Keratinocyte (primary cell): ENCODE data around the gene THG1L. TPM values are rescaled to one million over a fixed set of nuclear protein-coding genes. Genes with fewer than 3 reads are reported as not detected.

Experiments
- DNase-seq: peaks from one replicate; pipeline ENCODE4 v3.0.0-alpha.2; 2011; ENCODE audit warnings: low read depth, missing footprints, low spot score
- FAIRE-seq: peaks from 2 replicates; lab custom pipeline; 2011; peaks lifted over from hg19 to GRCh38; lab: Jason Lieb, UNC
- H2AFZ ChIP-seq: 2 replicates; pipeline ENCODE4 v1.6.0; 2012; ENCODE audit warnings: low read length, control low read depth, inconsistent platforms; ENCODE audit not compliant: control insufficient read depth
- H3K27ac ChIP-seq: 2 replicates; pipeline ENCODE4 v1.5.1; 2011; ENCODE audit warnings: low read length; ENCODE audit not compliant: control insufficient read depth, insufficient read depth
- H3K27me3 ChIP-seq: 3 replicates; pipeline ENCODE4 v1.6.0; 2011; ENCODE audit warnings: low read length; ENCODE audit not compliant: control insufficient read depth, insufficient read depth; ENCODE audit errors: extremely low read depth
- H3K36me3 ChIP-seq, 2 experiments: 2 replicates in 1 of 2; 3 replicates in 1 of 2; pipeline ENCODE4 v1.5.1; 2011; ENCODE audit warnings: low read length in 2 of 2, mild to moderate bottlenecking in 1 of 2; ENCODE audit not compliant: control insufficient read depth in 2 of 2, insufficient read depth in 2 of 2; ENCODE audit errors: extremely low read depth in 1 of 2
- H3K4me1 ChIP-seq: 3 replicates; pipeline ENCODE4 v1.5.1; 2011; ENCODE audit warnings: low read length; ENCODE audit not compliant: control insufficient read depth, insufficient read depth; ENCODE audit errors: extremely low read depth
- H3K4me2 ChIP-seq: 3 replicates; pipeline ENCODE4 v1.6.0; 2011; ENCODE audit warnings: low read depth, low read length; ENCODE audit not compliant: control insufficient read depth, insufficient read depth; ENCODE audit errors: extremely low read depth
- H3K4me3 ChIP-seq, 3 experiments: fragments of 200-600 bp in 1 of 3; sonication (generic) in 1 of 3; 2 replicates in 2 of 3; 3 replicates in 1 of 3; pipeline ENCODE4 v1.5.1; 2011 to 2016; ENCODE audit warnings: low read length in 3 of 3, mild to moderate bottlenecking in 3 of 3, control low read depth in 2 of 3, inconsistent platforms in 1 of 3, low read depth in 1 of 3, mixed read lengths in 1 of 3, mixed run types in 1 of 3, moderate library complexity in 1 of 3; ENCODE audit not compliant: control insufficient read depth in 2 of 3, insufficient read depth in 2 of 3; ENCODE audit errors: extremely low read depth in 1 of 3
- H3K79me2 ChIP-seq: 2 replicates; pipeline ENCODE4 v1.6.0; 2012; ENCODE audit warnings: low read length; ENCODE audit not compliant: control insufficient read depth, insufficient read depth
- H3K9ac ChIP-seq: 3 replicates; pipeline ENCODE4 v1.6.0; 2011; ENCODE audit warnings: low read length; ENCODE audit not compliant: control insufficient read depth, insufficient read depth; ENCODE audit errors: extremely low read depth
- H3K9me1 ChIP-seq: 3 replicates; pipeline ENCODE4 v1.6.0; 2011; ENCODE audit warnings: low read length; ENCODE audit not compliant: control insufficient read depth, insufficient read depth; ENCODE audit errors: extremely low read depth
- H3K9me3 ChIP-seq: 2 replicates; pipeline ENCODE4 v1.5.1; 2012; ENCODE audit warnings: low read depth, low read length; ENCODE audit not compliant: control insufficient read depth
- H4K20me1 ChIP-seq: 3 replicates; pipeline ENCODE4 v1.6.0; 2011; ENCODE audit warnings: low read length; ENCODE audit not compliant: control insufficient read depth, insufficient read depth; ENCODE audit errors: extremely low read depth
- CTCF ChIP-seq, 3 experiments: IDR thresholded peaks in 1 of 3; conservative IDR thresholded peaks in 1 of 3; optimal IDR thresholded peaks in 1 of 3; 2 replicates in 2 of 3; 3 replicates in 1 of 3; pipeline versions ENCODE3 to v1.5.1; 2011; ENCODE audit warnings: low read length in 3 of 3, mild to moderate bottlenecking in 3 of 3, moderate library complexity in 2 of 3, control low read depth in 1 of 3, inconsistent platforms in 1 of 3; ENCODE audit not compliant: insufficient read depth in 2 of 3; ENCODE audit errors: extremely low read depth in 1 of 3
- EZH2 ChIP-seq: IDR thresholded peaks from one replicate; pipeline ENCODE4 v1.6.1; 2012; ENCODE audit warnings: inconsistent platforms, mild to moderate bottlenecking, low read length, moderate library complexity
- dilution Hi-C: fragments of 300-500 bp; cut with MboI; formaldehyde crosslinking; loops from one replicate; pipeline ENCODE4 v1.7.0; 2020; ENCODE audit warnings: low sequenced_read_pairs; ENCODE audit not compliant: extremely low pct_ligation_motif_present
- polyA plus RNA-seq, 5 experiments: library from polyadenylated mRNA; depleted of rRNA in 3 of 5; stranded (reverse) in 3 of 5; stranded (forward) in 1 of 5; unstranded in 1 of 5; fragments of >200 nt; gene quantifications; 1 replicate in 1 of 5; 2 replicates in 3 of 5; 3 replicates in 1 of 5; pipeline versions ENCODE4 v1.2.1 to v1.2.3, GENCODE V29; 2011 to 2012; ENCODE audit warnings: missing spikeins in 2 of 5, low read depth in 1 of 5, low replicate concordance in 1 of 5

Gene THG1L
- polyA plus RNA-seq, 1 donor (not counting 4 experiments of a cell fraction or from before 2014, with no cell fraction given) = 23.4 TPM

GRCh38 chr5:157710882-157711281 lies 20.3 kb upstream of the THG1L start:
- dilution Hi-C loops = no loop called here
- DNase-seq = no peak
- Histone ChIP-seq H3K27me3 (no peaks in the 10 kb centered on the region), H2AFZ (no peak overlapping the region), H3K9me1 (no peaks in the 10 kb centered on the region), H3K4me2 (no peak overlapping the region), H3K9ac (no peak overlapping the region), H3K4me3 (no peak overlapping the region), H3K27ac (no peak overlapping the region), H3K4me1 (no peaks in the 10 kb centered on the region), H3K79me2 (no peaks in the 10 kb centered on the region), H3K36me3 (no peaks in the 10 kb centered on the region), H3K9me3 (no peaks in the 10 kb centered on the region), H4K20me1 (no peaks in the 10 kb centered on the region)
- no peak for FAIRE-seq
- TF ChIP-seq CTCF (optimal IDR thresholded peaks at IDR 0.05 in 1 of 3, IDR thresholded peaks at IDR 0.05 in 1 of 3, conservative IDR thresholded peaks at IDR 0.05 in 1 of 3; ENCODE audit: extremely low read depth in 1 of 3, insufficient read depth in 2 of 3, low read length in 3 of 3) = no peak
- TF ChIP-seq EZH2 = no peak

- Histone ChIP-seq H3K27me3 (no peaks in the 10 kb centered on the region), H3K9me3 (no peaks in the 10 kb centered on the region), H3K4me2 (no peak overlapping the region), H3K79me2 (no peaks in the 10 kb centered on the region), H3K9ac (no peak overlapping the region), H4K20me1 (no peaks in the 10 kb centered on the region), H3K36me3 (no peaks in the 10 kb centered on the region), H3K9me1 (no peaks in the 10 kb centered on the region), H3K4me3 (no peak overlapping the region), H2AFZ (no peak overlapping the region), H3K4me1 (no peaks in the 10 kb centered on the region), H3K27ac (no peak overlapping the region)
- dilution Hi-C loops = no loop called here
- DNase-seq (no peak), FAIRE-seq (no peak)
- TF ChIP-seq EZH2 = no peak
- TF ChIP-seq CTCF (optimal IDR thresholded peaks at IDR 0.05 in 1 of 3, IDR thresholded peaks at IDR 0.05 in 1 of 3, conservative IDR thresholded peaks at IDR 0.05 in 1 of 3; ENCODE audit: extremely low read depth in 1 of 3, insufficient read depth in 2 of 3, low read length in 3 of 3) = no peak
Observed at GRCh38 chr5:157713830-157714595, 17.2 kb upstream of the THG1L start.
